HuH-7 (cell line): ENCODE data around the gene RELCH.

Source experiments
- DNase-seq: peaks from one replicate; pipeline ENCODE4 v3.0.0; 2011; ENCODE audit warnings: low spot score

RELCH gene

GRCh38 chr18:62323483-62324180 is 136.6 kb downstream of the RELCH start:
- DNase-seq, result no peak

DNA sequence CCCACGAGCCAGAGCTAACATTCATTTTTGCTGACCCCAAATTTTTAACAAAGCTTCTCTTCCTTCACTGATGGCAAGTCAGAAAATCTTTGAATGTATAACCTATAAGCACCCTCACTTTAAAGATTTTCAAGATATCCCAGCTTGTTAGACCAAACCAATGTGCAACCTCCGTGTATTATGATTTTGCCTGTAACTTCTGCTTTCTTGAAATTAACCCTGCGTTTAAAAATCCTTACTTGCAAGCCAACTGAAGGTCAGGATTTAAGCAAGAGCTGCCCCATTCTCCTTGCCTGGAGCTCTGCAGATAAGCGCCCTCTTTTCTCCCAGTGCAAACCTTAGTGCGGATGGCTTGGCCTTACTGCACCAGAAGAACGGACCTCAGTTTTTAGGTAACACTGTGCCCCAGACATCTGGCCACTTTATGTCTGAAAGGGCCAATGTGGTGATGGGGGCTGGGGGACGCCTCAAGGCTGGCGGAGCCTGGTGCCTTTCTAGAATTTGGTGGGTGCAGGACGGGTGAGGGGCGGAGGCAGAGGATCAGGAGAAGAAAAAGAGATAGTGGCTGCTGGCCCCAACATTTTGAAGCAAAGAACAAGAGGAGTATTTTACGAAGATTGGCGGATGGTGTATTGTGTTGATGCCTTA is 137.2 kb downstream of the RELCH start:
- no peak for DNase-seq

DNA sequence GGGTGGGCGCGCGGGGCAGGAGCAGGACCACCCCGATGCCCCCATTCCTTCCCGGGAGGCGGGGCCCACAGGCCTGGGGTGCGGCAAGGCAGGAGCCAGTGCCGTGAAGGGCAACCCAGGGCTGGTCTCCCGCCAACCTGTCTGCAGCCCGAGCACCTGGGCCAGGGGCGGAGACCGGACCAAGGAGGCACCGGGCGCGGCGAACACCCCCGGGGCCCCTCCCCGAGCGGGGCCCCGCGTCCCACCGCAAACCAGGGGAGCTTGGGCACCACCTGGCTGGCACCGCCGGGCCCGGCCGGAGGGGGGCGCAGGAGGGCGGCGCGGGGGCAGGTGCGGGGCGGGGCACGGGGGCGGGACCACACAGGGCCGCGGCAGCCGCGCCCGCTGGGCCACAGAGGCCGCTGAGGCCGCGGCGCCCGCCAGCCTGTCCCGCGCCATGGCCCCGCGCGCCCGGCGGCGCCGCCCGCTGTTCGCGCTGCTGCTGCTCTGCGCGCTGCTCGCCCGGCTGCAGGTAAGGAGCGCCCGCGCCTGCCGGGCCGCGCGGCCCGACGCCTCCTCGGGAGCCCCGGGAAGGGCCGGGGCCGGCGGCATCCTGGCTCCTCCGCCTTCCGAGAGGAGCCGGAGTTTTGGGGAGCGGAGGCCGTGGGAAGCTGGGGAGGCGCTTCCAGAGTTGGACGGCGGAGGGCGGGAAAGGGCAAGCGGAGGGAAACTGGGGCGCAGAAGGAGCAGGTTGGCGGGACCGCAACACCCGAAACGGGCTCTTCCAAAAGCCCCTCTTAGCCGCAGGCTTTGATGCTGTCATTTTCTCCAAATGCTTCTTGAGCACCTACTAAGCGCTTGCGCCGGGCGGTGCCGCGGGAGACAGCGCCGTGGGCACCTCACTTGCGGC is 138.1 kb downstream of the RELCH start, which contains the start of gene TNFRSF11A:
TSS of gene TNFRSF11A (plus strand) at position 394 of the 889 bp plus-strand sequence. CDS start at position 437, 43 bp downstream.
- DNase-seq, result peak; percentile 71

GRCh38 chr18:62325806-62326645 is 139.0 kb downstream of the RELCH start:
- peak; percentile 22 for DNase-seq

DNA sequence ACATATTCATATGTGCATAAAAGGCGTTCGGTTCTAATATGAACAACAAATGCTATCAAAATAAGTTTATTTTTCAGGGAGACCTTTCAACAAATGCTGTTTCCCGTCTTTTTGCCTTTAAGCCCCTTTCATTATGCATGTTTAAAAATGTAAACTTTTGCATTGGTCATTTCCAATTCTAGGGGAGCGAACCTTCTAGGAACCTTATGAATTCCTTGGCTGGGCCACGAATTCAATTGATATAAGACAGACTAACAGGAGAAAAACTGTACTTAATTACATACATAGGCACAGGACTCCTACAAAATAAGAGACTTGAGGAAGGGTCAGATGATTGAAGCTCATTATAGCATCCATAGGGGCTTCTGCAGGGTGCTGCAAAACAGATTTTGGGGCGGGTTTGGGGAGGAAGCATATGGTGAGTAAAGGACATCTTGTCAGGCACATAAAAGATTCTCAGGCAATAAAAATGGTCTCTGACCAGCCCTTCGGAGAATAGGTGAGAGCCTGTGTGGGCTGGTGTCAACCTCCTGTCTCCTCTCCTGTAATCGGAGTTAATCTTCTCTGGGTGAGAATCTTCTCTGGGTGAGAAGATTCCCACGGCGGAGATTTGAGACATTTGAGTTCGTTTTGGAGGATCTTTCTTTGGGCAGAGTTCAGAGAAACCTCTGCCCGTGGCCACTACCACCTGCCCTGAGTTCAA is 139.7 kb downstream of the RELCH start:
- DNase-seq, result no peak

DNA sequence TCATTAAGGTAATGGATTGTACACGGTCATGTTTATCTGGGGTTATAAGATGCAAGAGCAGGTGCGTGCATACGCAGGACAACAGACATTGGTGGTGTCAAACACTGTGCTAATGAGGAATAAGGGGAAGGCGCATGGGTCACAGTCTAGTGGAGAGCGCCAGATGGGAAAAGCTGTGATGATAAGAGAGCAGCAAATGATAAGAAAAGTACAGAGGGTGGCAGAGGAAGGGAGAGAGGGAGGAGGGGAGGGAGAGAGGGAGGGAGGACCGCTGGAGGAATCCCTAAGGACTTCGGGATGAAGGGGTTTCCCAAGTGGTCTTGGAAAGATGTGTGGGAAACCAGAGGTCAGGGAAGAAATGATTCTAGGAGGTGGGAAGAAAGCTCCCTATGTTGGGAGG is 140.9 kb downstream of the RELCH start:
- no peak for DNase-seq

- no peak for DNase-seq
These were observed 141.8 kb downstream of the RELCH start for GRCh38 chr18:62328586-62329525.

DNA sequence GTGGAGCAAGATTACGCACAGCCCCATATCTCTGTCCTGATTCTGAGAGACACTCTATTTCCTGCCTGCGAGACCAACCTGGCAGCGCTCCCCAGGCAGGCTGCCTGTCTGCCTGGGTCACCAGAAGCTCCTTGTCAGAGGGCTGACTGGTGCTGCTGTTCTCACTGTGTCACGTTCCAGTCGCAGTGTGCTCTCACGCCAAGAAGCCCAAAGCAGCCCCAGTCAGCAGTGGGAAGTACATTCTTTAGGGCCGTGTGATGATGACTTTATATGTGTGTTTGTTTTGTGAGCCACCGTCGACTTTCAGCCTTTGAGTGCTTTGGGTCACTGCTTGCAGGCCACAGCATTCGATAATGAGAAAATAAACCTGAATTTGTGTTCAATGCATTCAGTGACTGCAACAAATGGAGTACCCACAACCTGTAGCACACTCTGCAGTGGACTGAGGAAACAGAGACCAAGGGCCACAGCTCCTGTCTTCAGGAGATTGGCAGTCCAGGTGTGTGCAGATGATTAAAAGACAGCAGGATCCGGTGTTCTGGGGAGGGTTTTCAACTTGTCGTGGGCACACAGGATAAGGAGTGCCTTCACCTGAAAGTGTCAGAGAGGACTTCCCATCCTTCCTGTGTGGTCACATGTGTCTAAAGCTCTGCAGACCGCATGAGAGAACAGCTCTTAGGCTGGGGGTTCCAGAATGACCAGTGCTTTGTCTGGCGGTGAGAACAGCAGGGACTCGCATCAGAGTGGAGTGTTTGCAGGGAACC is 142.8 kb downstream of the RELCH start:
- no peak for DNase-seq

GRCh38 chr18:62330650-62331049 is 143.6 kb downstream of the RELCH start:
- DNase-seq, result no peak

GRCh38 chr18:62331581-62332356 is 144.7 kb downstream of the RELCH start:
- DNase-seq, result no peak

DNA sequence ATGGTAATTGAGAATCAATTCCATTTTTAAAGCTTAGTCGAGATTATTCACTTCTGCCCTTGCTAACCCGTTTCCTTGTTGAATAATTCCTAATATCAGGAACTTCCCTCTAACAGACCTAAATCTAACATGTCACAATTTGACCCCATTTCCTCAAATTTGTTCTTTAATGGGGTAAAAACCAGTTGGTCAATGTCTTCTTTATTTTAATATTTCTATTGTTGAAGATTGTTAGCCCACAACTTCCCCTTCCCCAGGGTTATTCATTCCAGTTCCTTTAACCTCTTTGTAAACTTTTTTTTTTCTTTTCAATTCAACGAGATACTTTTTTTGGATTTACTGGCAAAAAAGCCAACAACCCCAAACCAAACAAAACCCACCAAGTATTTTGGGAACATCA is 145.4 kb downstream of the RELCH start:
- no peak for DNase-seq

DNA sequence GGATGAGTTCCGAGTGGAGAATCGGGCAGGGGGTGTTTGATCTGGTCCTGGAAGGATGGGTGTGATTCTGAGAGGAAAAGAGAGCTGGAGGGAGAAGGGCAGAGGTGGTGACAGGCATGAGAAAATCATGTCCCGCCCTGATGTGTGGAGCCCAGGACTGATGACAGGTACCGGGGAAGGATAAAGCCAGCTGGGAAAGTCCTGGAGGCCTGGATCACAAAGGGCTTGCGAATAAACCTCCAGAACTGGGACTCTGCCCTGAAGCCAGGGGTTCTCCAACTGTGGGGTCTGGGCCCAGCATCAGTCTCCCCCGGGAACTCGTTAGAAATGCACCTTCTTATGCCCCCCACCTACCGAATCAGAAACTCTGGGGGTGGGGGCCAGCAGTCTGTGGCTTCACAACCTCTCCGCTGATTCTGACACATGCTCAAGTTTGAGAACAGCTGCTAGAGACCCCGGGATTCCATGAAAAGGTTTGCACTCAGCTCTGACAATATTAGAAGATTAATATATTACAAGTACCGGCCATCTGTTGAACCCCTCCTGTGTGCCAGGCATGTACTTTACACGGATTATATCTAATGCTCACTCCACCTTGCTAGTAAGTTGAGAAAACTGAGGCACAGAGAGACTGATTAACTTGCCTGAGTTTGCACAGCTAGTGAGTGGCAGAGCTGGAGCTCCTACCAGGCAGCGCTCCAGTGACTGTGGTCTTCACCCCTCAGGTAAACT is 146.1 kb downstream of the RELCH start:
- DNase-seq, result no peak

- DNase-seq, result no peak
These were observed 147.1 kb downstream of the RELCH start for GRCh38 chr18:62334120-62334519.

GRCh38 chr18:62335494-62335893 is 148.4 kb downstream of the RELCH start:
- no peak for DNase-seq

GRCh38 chr18:62336618-62337017 is 149.6 kb downstream of the RELCH start:
- DNase-seq, result no peak

GRCh38 chr18:62337336-62337735 is 150.3 kb downstream of the RELCH start:
- DNase-seq, result no peak

DNA sequence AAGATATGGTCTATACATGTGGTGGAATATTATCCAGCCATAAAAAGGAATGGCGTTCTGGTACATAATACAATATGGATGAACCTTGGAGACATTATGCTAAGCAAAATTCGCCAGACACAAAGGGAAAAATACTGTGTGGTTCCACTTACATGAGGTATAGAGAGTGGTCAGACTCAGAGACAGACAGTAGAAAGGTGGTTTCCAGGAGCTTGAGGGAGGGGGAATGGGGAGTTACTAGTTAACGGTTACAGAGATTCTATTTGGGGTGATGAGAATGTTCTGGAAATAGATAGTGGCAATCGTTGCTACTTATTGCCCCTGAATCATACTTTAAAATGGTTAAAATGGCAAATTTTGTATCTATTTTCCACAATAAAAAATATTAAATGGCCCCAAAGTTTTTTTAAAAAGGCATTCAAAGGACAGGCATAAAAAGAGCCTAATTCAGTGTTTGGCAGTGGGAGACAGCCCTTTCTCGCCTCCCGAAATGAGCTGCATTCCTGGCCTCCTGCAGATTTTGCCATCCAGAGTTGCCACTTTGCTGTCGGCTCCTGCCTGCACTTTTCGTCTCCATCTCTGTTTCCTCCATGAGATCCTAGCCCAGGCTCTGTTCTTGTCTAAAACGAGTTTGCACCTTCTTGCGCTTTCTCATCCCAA is 151.5 kb downstream of the RELCH start:
- no peak for DNase-seq
